Neural cell (in vitro differentiated cells): ENCODE measurements around the gene MACROH2A2. TPM values are rescaled to one million over a fixed set of nuclear protein-coding genes. Genes with fewer than 3 reads are reported as not detected.

Source experiments
- H2AFZ ChIP-seq: fragments of 200-600, 300-800 bp; sonication (generic), shearing (Covaris generic); 2 replicates; pipeline ENCODE4 v1.6.0; 2014; ENCODE audit warnings: low read depth, mild to moderate bottlenecking, antibody characterized with exemption, low read length, moderate library complexity
- H3F3A ChIP-seq: fragments of 200-600 bp; shearing (Covaris generic); 2 replicates; pipeline ENCODE4 v1.6.1; 2016; ENCODE audit warnings: mild to moderate bottlenecking, moderate library complexity, mixed read lengths, antibody characterized with exemption, low read length; ENCODE audit not compliant: insufficient read depth, poor library complexity, severe bottlenecking
- H3K27ac ChIP-seq: fragments of 200-600, 300-800 bp; sonication (generic), shearing (Covaris generic); 2 replicates; pipeline ENCODE4 v1.5.1; 2014; ENCODE audit warnings: mild to moderate bottlenecking, low read length, moderate library complexity
- H3K27me3 ChIP-seq: fragments of 300-800, 200-600 bp; sonication (generic), shearing (Covaris generic); 2 replicates; pipeline ENCODE4 v1.6.0; 2014; ENCODE audit warnings: mild to moderate bottlenecking, low read depth, low read length, moderate library complexity; ENCODE audit not compliant: insufficient read depth
- H3K36me3 ChIP-seq: fragments of 300-800, 200-600 bp; sonication (generic), shearing (Covaris generic); 2 replicates; pipeline ENCODE4 v1.5.1; 2014; ENCODE audit warnings: mild to moderate bottlenecking, antibody characterized with exemption, low read length, moderate library complexity; ENCODE audit not compliant: insufficient read depth
- H3K4me2 ChIP-seq: fragments of 300-800, 200-600 bp; sonication (generic), shearing (Covaris generic); 2 replicates; pipeline ENCODE4 v1.6.0; 2014; ENCODE audit warnings: mild to moderate bottlenecking, low read length
- H3K4me3 ChIP-seq: fragments of 300-800, 200-600 bp; sonication (generic), shearing (Covaris generic); 2 replicates; pipeline ENCODE4 v1.5.1; 2014; ENCODE audit warnings: mild to moderate bottlenecking, low read length, moderate library complexity
- H3K79me2 ChIP-seq: fragments of 200-600 bp; shearing (Covaris generic); replicated peaks from 2 replicates; pipeline ENCODE4 v1.6.0; 2014; ENCODE audit warnings: mild to moderate bottlenecking, low read length, moderate library complexity; ENCODE audit not compliant: insufficient read depth
- H3K9ac ChIP-seq: fragments of 300-800, 200-600 bp; sonication (generic), shearing (Covaris generic); 2 replicates; pipeline ENCODE4 v1.6.1; 2016; ENCODE audit warnings: mild to moderate bottlenecking, low read length, mixed read lengths
- H3K9me2 ChIP-seq: fragments of 200-600 bp; shearing (Covaris generic); 2 replicates; pipeline ENCODE4 v1.6.1; 2016; ENCODE audit warnings: mild to moderate bottlenecking, low read length, mixed read lengths; ENCODE audit not compliant: insufficient read depth
- H3K9me3 ChIP-seq: fragments of 200-600, 300-800 bp; sonication (generic), shearing (Covaris generic); 2 replicates; pipeline ENCODE4 v1.6.1; 2016; ENCODE audit warnings: mild to moderate bottlenecking, mixed run types, low read length, moderate library complexity, mixed read lengths
- H4K20me1 ChIP-seq: fragments of 200-600 bp; shearing (Covaris generic); 2 replicates; pipeline ENCODE4 v1.6.1; 2016; ENCODE audit warnings: mild to moderate bottlenecking, mixed run types; ENCODE audit not compliant: insufficient read depth
- CTCF ChIP-seq: fragments of 450-650 bp; IDR thresholded peaks from 2 replicates; pipeline ENCODE4 v1.5.1; 2014; ENCODE audit warnings: antibody characterized with exemption, mild to moderate bottlenecking, moderate library complexity; ENCODE audit not compliant: poor library complexity, severe bottlenecking
- EP300 ChIP-seq: fragments of 450-650 bp; conservative IDR thresholded peaks from 2 replicates; pipeline ENCODE4 v1.6.1; 2014; ENCODE audit warnings: antibody characterized with exemption, mild to moderate bottlenecking, moderate library complexity; ENCODE audit not compliant: poor library complexity, severe bottlenecking
- EZH2 ChIP-seq: fragments of 200-600, 300-800 bp; shearing (Covaris generic), sonication (generic); IDR thresholded peaks from 2 replicates; pipeline ENCODE4 v1.6.1; 2014; ENCODE audit warnings: antibody characterized with exemption, low read length, borderline replicate concordance, mild to moderate bottlenecking; ENCODE audit not compliant: insufficient read depth, poor library complexity, severe bottlenecking
- MXI1 ChIP-seq: fragments of 450-650 bp; conservative IDR thresholded peaks from 2 replicates; pipeline ENCODE4 v1.6.1; 2014; ENCODE audit warnings: antibody characterized with exemption, mild to moderate bottlenecking; ENCODE audit not compliant: poor library complexity, severe bottlenecking
- POLR2AphosphoS5 ChIP-seq: IDR thresholded peaks from 2 replicates; pipeline ENCODE4 v1.6.1; 2012
- RAD21 ChIP-seq: fragments of 450-650 bp; conservative IDR thresholded peaks from 2 replicates; pipeline ENCODE4 v1.6.1; 2014; ENCODE audit warnings: antibody characterized with exemption, mild to moderate bottlenecking, moderate library complexity
- SMC3 ChIP-seq: fragments of 450-650 bp; conservative IDR thresholded peaks from 2 replicates; pipeline ENCODE4 v1.6.1; 2014; ENCODE audit warnings: antibody characterized with exemption, mild to moderate bottlenecking, moderate library complexity; ENCODE audit not compliant: poor library complexity
- TAF1 ChIP-seq: IDR thresholded peaks from 2 replicates; pipeline ENCODE4 v1.6.1; 2012; ENCODE audit warnings: low read depth
- polyA plus RNA-seq: library from polyadenylated mRNA; depleted of rRNA; stranded (reverse); fragments of >200 nt; gene quantifications from 2 replicates; pipeline ENCODE4 v1.2.3, GENCODE V29; 2014
- TF ChIP-seq, protein P1 (sequence below): IDR thresholded peaks from 2 replicates; pipeline ENCODE4 v1.6.1; 2012; ENCODE audit warnings: borderline replicate concordance

Gene MACROH2A2
- polyA plus RNA-seq, 1 donor from 2014 or later: 173 TPM

DNA sequence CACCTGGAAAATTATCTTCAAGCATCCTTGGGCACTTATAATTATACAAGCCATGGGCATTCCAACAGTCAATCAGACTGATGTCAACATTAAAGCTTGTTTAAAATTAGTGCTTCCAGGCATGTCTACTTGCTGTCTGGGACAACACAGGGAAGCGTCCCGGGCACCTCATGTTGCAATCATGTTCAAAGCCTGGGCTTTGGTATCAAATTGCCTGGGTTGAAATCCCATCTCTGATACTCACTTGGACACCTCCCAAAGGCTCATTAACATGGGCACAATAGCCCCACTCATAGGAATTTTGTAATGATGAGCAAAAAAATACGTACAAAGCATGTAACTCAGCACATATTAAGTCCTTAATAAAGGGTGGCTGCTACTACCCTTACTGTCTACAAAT, 65.5 kb downstream of the MACROH2A2 start:
- Histone ChIP-seq H3K9me3 (no peaks in the 10 kb centered on the region), H4K20me1 (no peaks in the 10 kb centered on the region), H2AFZ (no peak overlapping the region), H3K79me2 (no peaks in the 10 kb centered on the region), H3K36me3 (no peaks in the 10 kb centered on the region), H3K27ac (no peak overlapping the region), H3K9me2 (no peaks in the 10 kb centered on the region), H3K9ac (no peak overlapping the region), H3F3A (no peaks in the 10 kb centered on the region), H3K27me3 (no peaks in the 10 kb centered on the region), H3K4me2 (no peak overlapping the region), H3K4me3 (no peak overlapping the region)
- TF ChIP-seq MXI1 (no peak), EP300 (no peak), SMC3 (no peak), POLR2AphosphoS5 (no peak), CTCF (no peak), TAF1 (no peak), RAD21 (no peak), EZH2 (no peak)
- TF ChIP-seq, protein P1, sequence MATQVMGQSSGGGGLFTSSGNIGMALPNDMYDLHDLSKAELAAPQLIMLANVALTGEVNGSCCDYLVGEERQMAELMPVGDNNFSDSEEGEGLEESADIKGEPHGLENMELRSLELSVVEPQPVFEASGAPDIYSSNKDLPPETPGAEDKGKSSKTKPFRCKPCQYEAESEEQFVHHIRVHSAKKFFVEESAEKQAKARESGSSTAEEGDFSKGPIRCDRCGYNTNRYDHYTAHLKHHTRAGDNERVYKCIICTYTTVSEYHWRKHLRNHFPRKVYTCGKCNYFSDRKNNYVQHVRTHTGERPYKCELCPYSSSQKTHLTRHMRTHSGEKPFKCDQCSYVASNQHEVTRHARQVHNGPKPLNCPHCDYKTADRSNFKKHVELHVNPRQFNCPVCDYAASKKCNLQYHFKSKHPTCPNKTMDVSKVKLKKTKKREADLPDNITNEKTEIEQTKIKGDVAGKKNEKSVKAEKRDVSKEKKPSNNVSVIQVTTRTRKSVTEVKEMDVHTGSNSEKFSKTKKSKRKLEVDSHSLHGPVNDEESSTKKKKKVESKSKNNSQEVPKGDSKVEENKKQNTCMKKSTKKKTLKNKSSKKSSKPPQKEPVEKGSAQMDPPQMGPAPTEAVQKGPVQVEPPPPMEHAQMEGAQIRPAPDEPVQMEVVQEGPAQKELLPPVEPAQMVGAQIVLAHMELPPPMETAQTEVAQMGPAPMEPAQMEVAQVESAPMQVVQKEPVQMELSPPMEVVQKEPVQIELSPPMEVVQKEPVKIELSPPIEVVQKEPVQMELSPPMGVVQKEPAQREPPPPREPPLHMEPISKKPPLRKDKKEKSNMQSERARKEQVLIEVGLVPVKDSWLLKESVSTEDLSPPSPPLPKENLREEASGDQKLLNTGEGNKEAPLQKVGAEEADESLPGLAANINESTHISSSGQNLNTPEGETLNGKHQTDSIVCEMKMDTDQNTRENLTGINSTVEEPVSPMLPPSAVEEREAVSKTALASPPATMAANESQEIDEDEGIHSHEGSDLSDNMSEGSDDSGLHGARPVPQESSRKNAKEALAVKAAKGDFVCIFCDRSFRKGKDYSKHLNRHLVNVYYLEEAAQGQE: no peak

DNA sequence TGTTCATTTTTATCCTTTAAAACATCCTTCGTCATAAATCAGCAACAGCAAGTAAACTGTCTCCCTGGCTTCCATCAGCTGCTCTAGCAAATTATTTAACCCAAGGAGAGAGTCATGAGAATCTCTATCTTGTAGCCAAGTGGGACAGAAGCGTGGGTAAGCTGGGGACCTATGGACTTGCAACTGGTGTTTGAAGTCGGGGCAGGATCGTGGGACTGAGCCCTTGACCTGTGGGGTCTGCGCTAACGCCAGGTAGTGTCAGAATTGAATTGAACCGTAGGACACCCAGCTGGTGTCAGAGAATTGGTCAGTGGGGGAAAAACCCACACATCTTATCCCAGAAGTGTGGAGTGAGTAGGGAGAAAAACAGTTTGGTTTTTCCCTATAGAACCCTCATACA, 66.6 kb downstream of the MACROH2A2 start:
- Histone ChIP-seq H3K79me2 (no peaks in the 10 kb centered on the region), H3K9ac (no peak overlapping the region), H3K4me2 (no peak overlapping the region), H3K36me3 (no peaks in the 10 kb centered on the region), H3K27me3 (no peaks in the 10 kb centered on the region), H2AFZ (no peak overlapping the region), H3K9me3 (no peaks in the 10 kb centered on the region), H3K4me3 (no peak overlapping the region), H3F3A (no peaks in the 10 kb centered on the region), H3K27ac (no peak overlapping the region), H4K20me1 (no peaks in the 10 kb centered on the region), H3K9me2 (no peaks in the 10 kb centered on the region)
- TF ChIP-seq RAD21: no peak
- TF ChIP-seq, protein P1: no peak
- TF ChIP-seq POLR2AphosphoS5: no peak
- TF ChIP-seq MXI1: no peak
- no peak for TF ChIP-seq EZH2
- TF ChIP-seq EP300: no peak
- TF ChIP-seq CTCF: no peak
- no peak for TF ChIP-seq SMC3
